HG02870 (cell line): Measurements from ENCODE around the gene COL7A1.

Experiments
- ATAC-seq: cut with Tn5 transposase; IDR thresholded peaks from one replicate; pipeline ENCODE4 v1.9.1; 2021; ENCODE audit warnings: mild to moderate bottlenecking, moderate library complexity; ENCODE audit not compliant: unreplicated experiment

COL7A1 gene

GRCh38 chr3:48619541-48620524 is 24.7 kb upstream of the COL7A1 start:
- ATAC-seq: no peak

GRCh38 chr3:48617559-48617958 is 22.4 kb upstream of the COL7A1 start:
- no peak for ATAC-seq

GRCh38 chr3:48614044-48614443 is 18.9 kb upstream of the COL7A1 start:
- ATAC-seq: no peak

GRCh38 chr3:48612309-48612708 is 17.2 kb upstream of the COL7A1 start:
- no peak for ATAC-seq

GRCh38 chr3:48609088-48610005 is 14.2 kb upstream of the COL7A1 start, which contains the start of gene UQCRC1:
Gene UQCRC1 (minus strand): TSS chr3:48609646. CDS start chr3:48609620, 26 bp downstream.
- ATAC-seq: peak; percentile 92

- no peak for ATAC-seq
Observed at GRCh38 chr3:48607519-48607918, 12.4 kb upstream of the COL7A1 start.

- ATAC-seq: no peak
Observed at GRCh38 chr3:48601622-48601994, 6.5 kb upstream of the COL7A1 start.

GRCh38 chr3:48600711-48601621 is 5.8 kb upstream of the COL7A1 start:
- no peak for ATAC-seq

GRCh38 chr3:48599509-48600285 is 4.6 kb upstream of the COL7A1 start:
- ATAC-seq: no peak

- no peak for ATAC-seq
Observed at GRCh38 chr3:48599077-48599501, 4.0 kb upstream of the COL7A1 start.

- ATAC-seq: no peak
Observed at GRCh38 chr3:48598323-48599076, 3.4 kb upstream of the COL7A1 start.

- no peak for ATAC-seq
Observed at GRCh38 chr3:48597408-48597800, 2.3 kb upstream of the COL7A1 start.

- no peak for ATAC-seq
Observed at GRCh38 chr3:48596676-48597407, 1.7 kb upstream of the COL7A1 start.

- ATAC-seq: no peak
Observed at GRCh38 chr3:48596157-48596556, 1.0 kb upstream of the COL7A1 start.

GRCh38 chr3:48595526-48596121 is 495 bp upstream of the COL7A1 start:
- no peak for ATAC-seq

- no peak for ATAC-seq
Observed at GRCh38 chr3:48594417-48595049, 596 bp downstream of the COL7A1 start.

- ATAC-seq: no peak
Observed at GRCh38 chr3:48593337-48593736, 1.8 kb downstream of the COL7A1 start.
